OCI-LY1 (cell line): ENCODE measurements around the gene CLDN3.

ENCODE experiments used
- H2AFZ ChIP-seq: fragments of 200-600 bp; sonication (generic), shearing (Covaris generic); 2 replicates; pipeline ENCODE4 v1.6.0; 2014; ENCODE audit warnings: antibody characterized with exemption, mild to moderate bottlenecking, low read length
- H3F3A ChIP-seq: fragments of 200-600 bp; sonication (generic), shearing (Covaris generic); 2 replicates; pipeline ENCODE4 v1.6.0; 2014; ENCODE audit warnings: mild to moderate bottlenecking, antibody characterized with exemption, low read length, moderate library complexity; ENCODE audit not compliant: insufficient read depth
- H3K27ac ChIP-seq: fragments of 200-600 bp; sonication (generic); 2 replicates; pipeline ENCODE4 v1.5.1; 2014; ENCODE audit warnings: low read length, mixed run types, mild to moderate bottlenecking, low read depth; ENCODE audit not compliant: poor library complexity, severe bottlenecking
- H3K27me3 ChIP-seq: fragments of 200-600 bp; sonication (generic); 2 replicates; pipeline ENCODE4 v1.6.0; 2014; ENCODE audit warnings: antibody characterized with exemption, mild to moderate bottlenecking, low read length, moderate library complexity; ENCODE audit not compliant: insufficient read depth
- H3K36me3 ChIP-seq: fragments of 200-600 bp; sonication (generic); 2 replicates; pipeline ENCODE4 v1.6.1; 2014; ENCODE audit warnings: mild to moderate bottlenecking, antibody characterized with exemption, low read length, moderate library complexity, mixed read lengths; ENCODE audit not compliant: insufficient read depth
- H3K4me1 ChIP-seq: fragments of 200-600 bp; sonication (generic); 2 replicates; pipeline ENCODE4 v1.5.1; 2014; ENCODE audit warnings: mild to moderate bottlenecking, low read length, moderate library complexity; ENCODE audit not compliant: insufficient read depth, severe bottlenecking
- H3K4me2 ChIP-seq: fragments of 200-600 bp; sonication (generic), shearing (Covaris generic); 2 replicates; pipeline ENCODE4 v1.6.1; 2014; ENCODE audit warnings: low read length
- H3K4me3 ChIP-seq: fragments of 200-600 bp; sonication (generic); 2 replicates; pipeline ENCODE4 v1.5.1; 2014; ENCODE audit warnings: low read length, low read depth, mild to moderate bottlenecking, mixed read lengths; ENCODE audit not compliant: poor library complexity, severe bottlenecking
- H3K79me2 ChIP-seq: fragments of 200-600 bp; shearing (Covaris generic); 2 replicates; pipeline ENCODE4 v1.6.1; 2016; ENCODE audit warnings: mixed run types, low read length, mixed read lengths; ENCODE audit not compliant: insufficient read depth
- H3K9ac ChIP-seq: fragments of 200-600 bp; sonication (generic), shearing (Covaris generic); 2 replicates; pipeline ENCODE4 v1.6.1; 2014; ENCODE audit warnings: mild to moderate bottlenecking, low read length, mixed read lengths
- H3K9me2 ChIP-seq: fragments of 200-600 bp; sonication (generic), shearing (Covaris generic); 2 replicates; pipeline ENCODE4 v1.6.1; 2014; ENCODE audit warnings: low read depth, mild to moderate bottlenecking, low read length, mixed read lengths
- H3K9me3 ChIP-seq: fragments of 200-600 bp; shearing (Covaris generic); 2 replicates; pipeline ENCODE4 v1.6.1; 2014; ENCODE audit warnings: low read length, mixed read lengths
- H4K20me1 ChIP-seq: fragments of 200-600 bp; sonication (generic), shearing (Covaris generic); 2 replicates; pipeline ENCODE4 v1.6.0; 2016; ENCODE audit warnings: mild to moderate bottlenecking, low read length; ENCODE audit not compliant: insufficient read depth
- CTCF ChIP-seq: fragments of 200-600 bp; sonication (generic), shearing (Covaris generic); IDR thresholded peaks from 2 replicates; pipeline ENCODE4 v1.5.1; 2017; ENCODE audit warnings: mild to moderate bottlenecking, antibody characterized with exemption, low read length, moderate library complexity, mixed read lengths
- EZH2 ChIP-seq: fragments of 200-600 bp; sonication (generic), shearing (Covaris generic); IDR thresholded peaks from 2 replicates; pipeline ENCODE4 v1.8.0; 2017; ENCODE audit warnings: borderline replicate concordance, mixed run types, mild to moderate bottlenecking, antibody characterized with exemption, low read length, moderate library complexity, mixed read lengths

The CLDN3 gene

GRCh38 chr7:73809467-73809951 lies 39.4 kb upstream of the CLDN3 start:
- H4K20me1 ChIP-seq, result no peaks in the 10 kb centered on the region
- H3K4me2 ChIP-seq, result no peak overlapping the region
- TF ChIP-seq EZH2 (no peak), CTCF (no peak)
- no peaks in the 10 kb centered on the region for H3K9me3 ChIP-seq
- H3K27ac ChIP-seq, result no peak overlapping the region
- H3K9me2 ChIP-seq, result no peaks in the 10 kb centered on the region
- H3F3A ChIP-seq, result no peaks in the 10 kb centered on the region
- peaks cover 3% of the 10 kb centered on the region; the same call in 1 of the 2 replicates for H3K27me3 ChIP-seq
- H3K36me3 ChIP-seq, result no peaks in the 10 kb centered on the region
- no peak overlapping the region for H2AFZ ChIP-seq
- no peaks in the 10 kb centered on the region for H3K79me2 ChIP-seq
- no peak overlapping the region for H3K4me3 ChIP-seq
- H3K9ac ChIP-seq, result no peak overlapping the region
- no peaks in the 10 kb centered on the region for H3K4me1 ChIP-seq

- Histone ChIP-seq H3K4me2 (no peak overlapping the region), H3K9ac (no peak overlapping the region), H3K36me3 (no peaks in the 10 kb centered on the region), H3K9me2 (no peaks in the 10 kb centered on the region), H4K20me1 (no peaks in the 10 kb centered on the region), H3K9me3 (no peaks in the 10 kb centered on the region), H3K79me2 (no peaks in the 10 kb centered on the region), H3K27ac (no peak overlapping the region), H3F3A (no peaks in the 10 kb centered on the region), H3K27me3 (peaks cover 11% of the 10 kb centered on the region; the same call in 1 of the 2 replicates), H2AFZ (no peak overlapping the region), H3K4me1 (no peaks in the 10 kb centered on the region), H3K4me3 (no peak overlapping the region)
- no peak for TF ChIP-seq EZH2
- no peak for TF ChIP-seq CTCF
Observed at GRCh38 chr7:73802459-73802858, 32.4 kb upstream of the CLDN3 start.

- Histone ChIP-seq H3K9ac (no peak overlapping the region), H3K4me2 (no peak overlapping the region), H2AFZ (no peak overlapping the region), H3K9me3 (no peaks in the 10 kb centered on the region), H3K36me3 (no peaks in the 10 kb centered on the region), H4K20me1 (no peaks in the 10 kb centered on the region), H3F3A (no peaks in the 10 kb centered on the region), H3K79me2 (no peaks in the 10 kb centered on the region), H3K4me3 (no peak overlapping the region), H3K27ac (no peak overlapping the region), H3K27me3 (peaks cover 11% of the 10 kb centered on the region; the same call in 1 of the 2 replicates), H3K9me2 (no peaks in the 10 kb centered on the region), H3K4me1 (no peaks in the 10 kb centered on the region)
- no peak for TF ChIP-seq EZH2
- no peak for TF ChIP-seq CTCF
Observed at GRCh38 chr7:73801577-73801976, 31.5 kb upstream of the CLDN3 start.
